Activated T-cell treated with anti-CD3 and anti-CD28 coated beads for 4 hours (primary cell): ENCODE results near the gene VSTM2L.

Source experiments
- DNase-seq: peaks from one replicate; pipeline ENCODE4 v3.0.0-alpha.2; 2020

VSTM2L gene

DNA sequence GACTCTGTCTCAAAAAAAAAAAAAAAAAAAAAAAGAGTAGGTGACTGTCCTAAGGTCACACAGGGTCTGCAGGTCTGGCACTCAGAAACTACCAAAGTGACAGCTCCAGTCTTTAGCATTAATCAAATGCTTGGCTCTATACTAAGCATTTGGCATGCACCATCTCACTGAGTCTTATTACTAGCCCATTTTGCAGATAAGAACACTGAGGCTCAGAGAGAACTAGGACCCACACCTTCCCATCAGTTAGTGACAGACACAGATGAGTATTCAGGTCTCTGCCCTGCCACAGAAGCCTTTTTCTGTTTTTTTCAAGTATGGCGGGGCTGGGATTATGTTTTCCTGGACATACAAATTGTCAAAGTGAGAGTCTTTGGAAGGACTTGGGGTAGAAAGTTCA is 23.1 kb upstream of the VSTM2L start:
- DNase-seq: no peak

DNA sequence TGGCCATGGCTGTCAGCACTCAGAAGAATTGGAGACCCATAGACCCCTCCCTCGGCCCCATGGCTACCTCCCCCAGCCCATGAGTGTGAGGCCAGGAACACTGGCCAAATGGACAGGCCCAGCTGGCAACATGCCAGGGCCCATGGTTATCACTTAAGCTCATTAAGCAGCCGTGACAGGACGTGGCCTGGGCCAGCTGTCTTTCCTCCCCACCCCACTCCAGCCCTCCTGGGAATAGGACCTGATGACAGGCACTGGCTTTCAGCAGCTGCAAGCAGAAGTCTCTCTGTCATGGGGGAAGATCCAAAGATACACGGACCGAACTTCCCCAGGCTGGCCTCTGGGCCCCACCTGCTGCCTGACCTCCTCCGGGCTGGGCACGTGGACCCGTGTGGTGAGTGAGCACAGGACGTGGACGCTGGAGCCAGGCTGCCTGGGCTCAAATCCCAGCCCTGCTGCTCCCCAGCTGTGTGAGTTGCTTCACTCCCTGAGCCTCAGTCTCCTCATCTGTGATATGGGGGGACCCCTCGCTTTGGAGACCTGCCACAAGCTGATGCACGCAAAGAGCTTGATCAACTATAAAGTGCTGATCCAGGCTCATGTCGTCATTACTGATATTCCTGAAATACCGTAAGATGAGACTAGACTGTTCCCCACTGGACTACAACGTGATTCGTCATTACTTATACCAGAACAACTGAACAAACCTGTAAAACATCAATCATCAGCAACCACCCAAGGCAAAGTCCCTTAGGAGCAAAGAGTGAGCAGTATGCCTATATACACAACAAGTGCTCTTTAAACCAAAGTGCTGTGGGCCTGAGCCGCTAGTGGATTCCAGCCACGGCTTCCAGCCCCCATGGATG is 22.0 kb upstream of the VSTM2L start:
- no peak for DNase-seq

GRCh38 chr20:37881601-37882343 is 21.2 kb upstream of the VSTM2L start:
- no peak for DNase-seq

DNA sequence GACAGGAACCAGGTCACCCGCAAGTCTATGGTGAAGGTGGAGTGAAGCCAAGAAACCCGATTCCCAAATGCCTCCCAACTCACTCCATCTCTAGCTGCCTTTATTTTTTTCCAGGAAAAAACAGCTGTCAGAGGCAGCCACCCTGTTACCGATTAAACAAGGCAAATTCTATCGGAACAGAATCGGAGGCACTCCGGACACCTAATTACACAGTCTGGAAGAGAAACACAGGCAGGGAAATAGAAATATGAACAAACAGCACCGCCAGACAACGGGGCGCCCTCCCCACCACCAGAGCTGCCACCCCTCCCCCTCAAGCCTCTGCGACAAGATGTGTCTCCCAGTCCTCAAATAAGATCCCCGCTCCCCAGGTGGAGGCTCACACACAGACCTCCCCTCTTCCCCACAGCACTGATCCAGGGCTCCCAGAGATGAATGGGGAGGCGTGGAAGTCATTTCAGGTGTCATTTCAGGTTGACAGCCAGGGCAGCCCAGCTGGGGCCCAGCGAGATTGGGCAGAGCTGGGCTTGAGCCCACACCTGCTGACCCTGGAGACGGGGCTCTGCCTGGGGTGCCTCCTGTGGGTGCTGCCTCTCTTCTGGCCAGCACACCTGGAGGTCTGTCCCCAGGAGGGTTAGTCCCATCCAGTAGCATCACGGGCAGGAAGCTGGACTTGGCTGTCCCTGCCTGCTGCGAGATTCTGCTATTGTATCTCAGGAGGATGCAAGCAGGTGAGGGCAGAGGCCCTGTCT is 19.8 kb upstream of the VSTM2L start:
- DNase-seq: no peak

DNA sequence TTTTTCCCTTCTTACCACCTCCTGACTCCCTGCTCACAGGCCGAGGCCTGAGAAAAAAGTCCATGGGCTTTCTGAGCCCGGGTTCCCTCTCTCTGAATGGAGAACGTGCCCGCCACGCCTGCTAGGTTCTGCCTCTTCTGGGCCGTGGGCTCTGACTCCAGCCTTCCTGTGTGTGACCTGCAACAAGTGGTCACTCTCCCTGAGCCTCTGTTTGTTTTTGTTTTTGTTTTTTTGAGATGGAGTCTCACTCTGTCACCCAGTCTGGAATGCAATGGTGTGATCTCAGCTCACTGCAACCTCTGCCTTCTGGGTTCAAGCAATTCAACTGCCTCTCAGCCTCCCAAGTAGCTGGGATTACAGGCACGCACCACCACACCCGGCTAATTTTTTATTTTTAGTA is 17.9 kb upstream of the VSTM2L start:
- DNase-seq: no peak

DNA sequence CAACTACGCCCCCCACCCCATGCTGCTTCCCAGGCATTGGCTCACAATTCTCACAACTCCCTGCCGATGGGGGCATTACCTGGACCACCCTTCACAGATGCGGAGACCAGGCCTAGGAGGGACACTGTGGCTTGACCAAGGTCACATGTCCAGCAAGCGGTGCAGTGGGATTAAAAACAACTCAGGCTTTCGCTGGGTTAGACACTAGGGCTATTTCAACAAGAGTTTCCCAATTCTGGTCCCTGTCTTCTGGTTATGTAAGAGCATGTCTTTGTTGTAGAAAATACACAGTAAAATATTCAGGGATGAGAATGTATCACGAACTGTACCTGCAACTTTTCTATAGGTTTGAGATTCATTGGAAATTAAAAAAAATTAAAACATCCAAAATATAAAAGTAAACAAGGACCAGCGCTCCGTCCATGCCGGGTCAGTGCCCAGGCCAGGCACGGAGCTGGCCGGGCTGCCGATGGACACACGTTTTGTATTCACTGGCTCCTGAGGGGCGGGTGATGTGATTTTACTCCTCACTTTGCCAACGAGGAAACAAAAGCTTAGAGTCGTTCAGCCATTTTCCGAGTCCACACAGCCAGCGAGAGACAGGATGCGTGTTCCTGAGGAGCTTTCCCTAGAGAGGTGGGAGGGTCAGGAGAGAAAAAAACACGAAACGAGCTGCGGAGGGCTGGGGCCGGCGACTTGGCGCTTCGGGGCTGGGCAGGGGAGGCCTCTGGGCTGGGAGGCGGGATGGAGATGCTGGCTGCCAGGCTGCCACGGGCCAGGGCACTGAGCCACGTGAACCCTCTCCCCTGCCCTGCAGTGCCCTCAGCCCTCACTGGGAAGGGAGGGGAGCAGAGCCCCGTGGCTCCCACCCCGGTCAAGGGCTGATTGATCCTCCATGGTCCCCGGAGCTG is 17.1 kb upstream of the VSTM2L start:
- no peak for DNase-seq

GRCh38 chr20:37886851-37887297 is 16.1 kb upstream of the VSTM2L start:
- DNase-seq: no peak

DNA sequence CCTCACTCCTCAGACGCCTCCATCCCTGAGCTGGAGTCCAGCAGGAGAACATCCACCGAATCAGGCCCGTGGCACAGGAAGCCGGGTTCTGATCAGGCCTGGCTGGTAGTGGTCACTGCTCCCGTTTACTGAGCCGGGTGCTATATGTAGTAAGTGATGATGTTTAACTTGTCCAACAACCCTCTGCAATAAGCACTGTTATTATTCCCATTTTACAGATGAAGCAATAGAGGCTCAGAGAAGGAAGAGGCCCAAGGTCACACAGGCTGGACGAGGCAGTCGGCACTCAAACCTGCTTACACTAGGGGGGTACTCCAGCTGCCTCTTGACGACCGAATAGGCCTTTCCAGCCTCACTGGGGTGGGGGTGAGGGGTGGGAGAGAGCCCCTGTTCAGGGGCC is 14.3 kb upstream of the VSTM2L start:
- DNase-seq: no peak

GRCh38 chr20:37890108-37890507 is 12.8 kb upstream of the VSTM2L start:
- DNase-seq: no peak

DNA sequence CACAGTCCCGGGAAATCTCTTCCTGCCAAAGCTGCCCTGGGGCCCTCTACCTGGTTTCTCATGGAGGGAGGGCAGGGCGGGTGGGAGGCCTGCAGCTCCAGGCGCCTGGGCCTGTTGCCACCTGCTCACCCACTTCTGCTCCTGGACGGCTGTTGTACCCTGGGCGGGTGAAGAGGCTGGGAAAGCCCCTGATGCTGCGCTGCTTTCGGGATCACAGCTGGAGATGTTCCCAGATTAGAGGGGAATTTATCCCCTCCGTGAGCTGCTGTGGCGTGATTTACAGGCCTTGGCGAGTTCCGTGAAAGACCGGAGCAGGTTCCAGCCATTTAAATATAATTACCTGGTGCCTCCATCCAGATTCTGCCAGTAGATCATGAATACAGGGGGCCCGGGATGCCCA is 12.3 kb upstream of the VSTM2L start:
- DNase-seq: no peak

DNA sequence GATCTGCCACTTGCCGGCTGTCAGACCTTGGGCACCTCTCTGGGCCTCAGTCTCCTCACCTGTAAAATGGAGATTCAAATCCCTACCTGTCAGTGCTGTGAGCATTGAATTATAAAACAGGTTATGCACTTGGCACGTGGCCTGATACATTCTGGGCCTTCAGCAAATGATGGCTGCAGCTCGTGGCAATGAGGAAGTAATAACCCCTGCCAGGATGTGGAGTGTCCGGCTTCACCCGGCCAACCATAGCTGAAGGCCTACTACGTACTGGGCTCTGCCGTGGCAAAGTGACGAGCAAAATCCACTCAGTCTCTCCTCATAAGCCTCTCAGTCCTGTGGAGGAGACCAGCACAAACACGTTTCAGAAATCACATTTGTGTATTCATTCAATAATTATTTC is 10.9 kb upstream of the VSTM2L start:
- no peak for DNase-seq

DNA sequence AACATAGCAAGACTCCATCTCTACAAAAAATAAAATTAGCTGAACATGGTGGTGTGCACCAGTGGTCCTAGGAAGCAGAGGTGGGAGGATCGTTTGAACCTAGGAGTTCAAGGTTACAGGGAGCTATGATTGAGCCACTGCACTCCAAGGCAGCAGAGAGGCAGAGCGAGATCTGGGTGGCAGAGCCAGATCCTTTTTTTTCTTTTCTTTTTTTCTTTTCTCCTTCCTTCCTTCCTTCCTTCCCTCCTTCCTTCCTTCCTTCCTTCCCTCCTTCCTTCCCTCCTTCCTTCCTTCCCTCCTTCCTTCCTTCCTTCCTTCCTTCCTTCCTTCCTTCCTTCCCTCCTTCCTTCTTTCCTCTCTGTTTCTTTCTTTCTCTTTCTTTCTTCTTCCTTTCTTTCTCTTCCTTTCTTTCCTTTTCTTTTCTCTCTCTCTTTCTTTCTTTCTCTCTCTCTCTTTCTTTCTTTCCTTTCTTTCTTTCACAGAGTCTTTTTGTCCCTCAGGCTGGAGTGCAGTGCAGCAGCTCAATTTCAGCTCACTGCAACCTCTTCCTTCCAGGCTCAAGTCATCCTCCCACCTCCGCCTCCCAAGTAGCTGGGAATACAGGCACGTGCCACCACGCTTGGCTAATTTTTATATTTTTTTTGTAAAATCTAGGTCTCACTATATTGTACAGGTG is 9.2 kb upstream of the VSTM2L start:
- DNase-seq: no peak

DNA sequence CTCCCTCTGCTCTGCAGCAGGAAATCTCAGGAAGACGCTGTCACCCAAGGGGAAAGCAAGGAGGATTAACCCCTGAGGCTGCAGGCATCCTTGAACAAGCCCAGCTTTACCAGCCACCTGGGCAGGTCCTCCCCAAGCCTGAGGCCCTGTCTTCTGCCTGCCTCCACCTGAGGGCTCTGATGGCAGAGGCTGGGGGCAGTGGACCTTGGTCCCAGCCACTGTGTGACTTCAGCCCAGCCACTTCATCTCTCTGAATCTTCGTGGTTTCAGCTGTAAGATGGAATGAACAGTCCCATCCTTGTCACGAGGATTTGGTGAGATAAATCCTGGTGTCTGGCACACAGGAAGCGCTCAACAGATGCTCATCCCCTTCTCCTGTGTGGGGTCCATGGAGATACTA is 8.5 kb upstream of the VSTM2L start:
- DNase-seq: no peak

GRCh38 chr20:37895166-37895565 is 7.8 kb upstream of the VSTM2L start:
- no peak for DNase-seq

- no peak for DNase-seq
Observed at GRCh38 chr20:37896932-37897548, 5.9 kb upstream of the VSTM2L start.

- no peak for DNase-seq
Observed at GRCh38 chr20:37898233-37899104, 4.5 kb upstream of the VSTM2L start.

GRCh38 chr20:37899105-37900045 is 3.6 kb upstream of the VSTM2L start:
- DNase-seq: no peak

- DNase-seq: no peak
Observed at GRCh38 chr20:37901240-37901639, 1.7 kb upstream of the VSTM2L start.
